COLO829 (cell line): Measurements from ENCODE around the gene FHOD1.

Experiments used
- DNase-seq: peaks from one replicate; pipeline ENCODE4 v3.0.0; 2012; ENCODE audit warnings: low spot score

Gene FHOD1

GRCh38 chr16:67249178-67250044 lies 2.1 kb upstream of the FHOD1 start:
- no peak for DNase-seq

GRCh38 chr16:67248401-67249177 lies 1.3 kb upstream of the FHOD1 start, which contains the start of gene SLC9A5:
Gene SLC9A5, plus strand, starts transcription at chr16:67248979. Its CDS starts 36 bp downstream, at chr16:67249015.
- no peak for DNase-seq

- no peak for DNase-seq
These were observed 756 bp upstream of the FHOD1 start for GRCh38 chr16:67248073-67248400.

GRCh38 chr16:67246756-67247191 lies 507 bp downstream of the FHOD1 start:
- DNase-seq, result no peak

- DNase-seq, result no peak
These were observed 1.1 kb downstream of the FHOD1 start for GRCh38 chr16:67246081-67246755.

GRCh38 chr16:67245674-67246080 lies 1.6 kb downstream of the FHOD1 start:
- no peak for DNase-seq

- DNase-seq, result no peak
These were observed 2.1 kb downstream of the FHOD1 start for GRCh38 chr16:67245186-67245585.

- peak; percentile 71 for DNase-seq
These were observed 2.7 kb downstream of the FHOD1 start for GRCh38 chr16:67244387-67245185.

GRCh38 chr16:67243481-67243880 lies 3.8 kb downstream of the FHOD1 start:
- no peak for DNase-seq

GRCh38 chr16:67242138-67242730 lies 5.0 kb downstream of the FHOD1 start:
- DNase-seq, result no peak

- DNase-seq, result peak; percentile 63
These were observed 6.0 kb downstream of the FHOD1 start for GRCh38 chr16:67241008-67241900.

- DNase-seq, result no peak
These were observed 6.8 kb downstream of the FHOD1 start for GRCh38 chr16:67240506-67240905.

GRCh38 chr16:67238806-67239470 lies 8.3 kb downstream of the FHOD1 start:
- DNase-seq, result no peak

- DNase-seq, result no peak
These were observed 9.1 kb downstream of the FHOD1 start for GRCh38 chr16:67238278-67238575.

- DNase-seq, result no peak
These were observed 9.6 kb downstream of the FHOD1 start for GRCh38 chr16:67237396-67238277.

GRCh38 chr16:67236563-67237395 lies 10.5 kb downstream of the FHOD1 start:
- peak; percentile 69 for DNase-seq

GRCh38 chr16:67235816-67236562 lies 11.3 kb downstream of the FHOD1 start:
- DNase-seq, result no peak
